Measurements from ENCODE around the gene TOPAZ1.

DNA sequence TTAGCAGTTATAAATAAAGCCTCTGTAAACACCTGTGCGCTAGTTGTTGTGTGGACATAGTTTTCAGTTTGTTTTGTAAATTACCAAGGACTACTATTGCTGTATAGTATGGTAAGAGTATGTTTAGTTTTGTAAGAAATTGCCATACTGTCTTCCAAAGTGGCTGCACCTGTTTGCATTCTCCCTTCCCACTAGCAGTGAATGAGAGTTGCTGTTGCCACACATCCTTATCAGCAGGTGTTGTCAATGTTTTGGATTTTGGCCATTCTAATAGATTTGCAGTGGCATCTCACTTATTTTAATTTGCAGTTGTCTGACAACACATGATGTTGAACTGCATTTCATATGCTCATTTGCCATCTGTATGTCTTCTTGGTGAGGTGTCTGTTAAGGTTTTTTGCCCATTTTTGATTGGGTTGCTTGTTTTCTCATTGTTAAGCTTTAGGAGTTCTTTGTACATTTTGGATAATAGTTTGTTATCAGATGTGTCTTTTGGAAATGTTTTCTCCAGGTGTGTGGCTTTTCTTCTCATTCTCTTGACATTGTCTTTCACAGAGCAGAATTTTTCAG lies 111.8 kb downstream of the TOPAZ1 start:
- TF ChIP-seq TBP (IDR thresholded peaks at IDR 0.05; ENCODE audit: low read depth, low read length) (no peak), POLR2A (IDR thresholded peaks at IDR 0.05; ENCODE audit: control extremely low read depth in 1 of 2, low read depth in 2 of 2, low read length in 2 of 2) (no peak), SP1 (IDR thresholded peaks at IDR 0.05; ENCODE audit: low read depth, low read length) (no peak), CBX8 (IDR thresholded peaks at IDR 0.05; ENCODE audit: borderline replicate concordance, low read depth, low read length) (no peak), EP300 (IDR thresholded peaks at IDR 0.05; ENCODE audit: borderline replicate concordance in 1 of 2, low read depth in 2 of 2, low read length in 2 of 2) (no peak), JUND (IDR thresholded peaks at IDR 0.05; ENCODE audit: low read length) (no peak), EZH2 (IDR thresholded peaks at IDR 0.05; ENCODE audit: low read depth, low read length, severe bottlenecking) (no peak), CHD1 (IDR thresholded peaks at IDR 0.05; ENCODE audit: low read depth, low read length) (no peak)
- TF ChIP-seq, protein P1, sequence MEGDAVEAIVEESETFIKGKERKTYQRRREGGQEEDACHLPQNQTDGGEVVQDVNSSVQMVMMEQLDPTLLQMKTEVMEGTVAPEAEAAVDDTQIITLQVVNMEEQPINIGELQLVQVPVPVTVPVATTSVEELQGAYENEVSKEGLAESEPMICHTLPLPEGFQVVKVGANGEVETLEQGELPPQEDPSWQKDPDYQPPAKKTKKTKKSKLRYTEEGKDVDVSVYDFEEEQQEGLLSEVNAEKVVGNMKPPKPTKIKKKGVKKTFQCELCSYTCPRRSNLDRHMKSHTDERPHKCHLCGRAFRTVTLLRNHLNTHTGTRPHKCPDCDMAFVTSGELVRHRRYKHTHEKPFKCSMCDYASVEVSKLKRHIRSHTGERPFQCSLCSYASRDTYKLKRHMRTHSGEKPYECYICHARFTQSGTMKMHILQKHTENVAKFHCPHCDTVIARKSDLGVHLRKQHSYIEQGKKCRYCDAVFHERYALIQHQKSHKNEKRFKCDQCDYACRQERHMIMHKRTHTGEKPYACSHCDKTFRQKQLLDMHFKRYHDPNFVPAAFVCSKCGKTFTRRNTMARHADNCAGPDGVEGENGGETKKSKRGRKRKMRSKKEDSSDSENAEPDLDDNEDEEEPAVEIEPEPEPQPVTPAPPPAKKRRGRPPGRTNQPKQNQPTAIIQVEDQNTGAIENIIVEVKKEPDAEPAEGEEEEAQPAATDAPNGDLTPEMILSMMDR (IDR thresholded peaks at IDR 0.05; ENCODE audit: control extremely low read depth in 1 of 3, insufficient read depth in 1 of 3, low read depth in 1 of 3, low read length in 3 of 3): no peak
- TF ChIP-seq, protein P2, sequence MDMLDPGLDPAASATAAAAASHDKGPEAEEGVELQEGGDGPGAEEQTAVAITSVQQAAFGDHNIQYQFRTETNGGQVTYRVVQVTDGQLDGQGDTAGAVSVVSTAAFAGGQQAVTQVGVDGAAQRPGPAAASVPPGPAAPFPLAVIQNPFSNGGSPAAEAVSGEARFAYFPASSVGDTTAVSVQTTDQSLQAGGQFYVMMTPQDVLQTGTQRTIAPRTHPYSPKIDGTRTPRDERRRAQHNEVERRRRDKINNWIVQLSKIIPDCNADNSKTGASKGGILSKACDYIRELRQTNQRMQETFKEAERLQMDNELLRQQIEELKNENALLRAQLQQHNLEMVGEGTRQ (IDR thresholded peaks at IDR 0.05; ENCODE audit: low read length): no peak

All from H1 (cell line).